HG03442 (cell line): Measurements from ENCODE around the gene CEACAM7.

Source experiments
- ATAC-seq: cut with Tn5 transposase; IDR thresholded peaks from one replicate; pipeline ENCODE4 v1.9.1; 2021; ENCODE audit warnings: mild to moderate bottlenecking, moderate library complexity; ENCODE audit not compliant: unreplicated experiment

The CEACAM7 gene

DNA sequence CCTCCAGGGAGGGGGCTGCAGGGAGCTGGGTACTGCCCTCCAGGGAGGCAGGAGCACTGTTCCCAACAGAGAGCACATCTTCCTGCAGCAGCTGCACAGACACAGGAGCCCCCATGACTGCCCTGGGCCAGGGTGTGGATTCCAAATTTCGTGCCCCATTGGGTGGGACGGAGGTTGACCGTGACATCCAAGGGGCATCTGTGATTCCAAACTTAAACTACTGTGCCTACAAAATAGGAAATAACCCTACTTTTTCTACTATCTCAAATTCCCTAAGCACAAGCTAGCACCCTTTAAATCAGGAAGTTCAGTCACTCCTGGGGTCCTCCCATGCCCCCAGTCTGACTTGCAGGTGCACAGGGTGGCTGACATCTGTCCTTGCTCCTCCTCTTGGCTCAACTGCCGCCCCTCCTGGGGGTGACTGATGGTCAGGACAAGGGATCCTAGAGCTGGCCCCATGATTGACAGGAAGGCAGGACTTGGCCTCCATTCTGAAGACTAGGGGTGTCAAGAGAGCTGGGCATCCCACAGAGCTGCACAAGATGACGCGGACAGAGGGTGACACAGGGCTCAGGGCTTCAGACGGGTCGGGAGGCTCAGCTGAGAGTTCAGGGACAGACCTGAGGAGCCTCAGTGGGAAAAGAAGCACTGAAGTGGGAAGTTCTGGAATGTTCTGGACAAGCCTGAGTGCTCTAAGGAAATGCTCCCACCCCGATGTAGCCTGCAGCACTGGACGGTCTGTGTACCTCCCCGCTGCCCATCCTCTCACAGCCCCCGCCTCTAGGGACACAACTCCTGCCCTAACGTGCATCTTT is 12.5 kb upstream of the CEACAM7 start:
- ATAC-seq, result no peak

DNA sequence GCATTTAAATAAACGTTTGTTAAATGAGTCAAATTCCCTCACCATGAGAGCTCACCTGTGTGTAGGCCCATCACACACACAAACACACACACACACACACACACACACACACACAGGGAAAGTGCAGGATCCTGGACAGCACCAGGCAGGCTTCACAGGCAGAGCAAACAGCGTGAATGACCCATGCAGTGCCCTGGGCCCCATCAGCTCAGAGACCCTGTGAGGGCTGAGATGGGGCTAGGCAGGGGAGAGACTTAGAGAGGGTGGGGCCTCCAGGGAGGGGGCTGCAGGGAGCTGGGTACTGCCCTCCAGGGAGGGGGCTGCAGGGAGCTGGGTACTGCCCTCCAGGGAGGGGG is 11.9 kb upstream of the CEACAM7 start:
- no peak for ATAC-seq

DNA sequence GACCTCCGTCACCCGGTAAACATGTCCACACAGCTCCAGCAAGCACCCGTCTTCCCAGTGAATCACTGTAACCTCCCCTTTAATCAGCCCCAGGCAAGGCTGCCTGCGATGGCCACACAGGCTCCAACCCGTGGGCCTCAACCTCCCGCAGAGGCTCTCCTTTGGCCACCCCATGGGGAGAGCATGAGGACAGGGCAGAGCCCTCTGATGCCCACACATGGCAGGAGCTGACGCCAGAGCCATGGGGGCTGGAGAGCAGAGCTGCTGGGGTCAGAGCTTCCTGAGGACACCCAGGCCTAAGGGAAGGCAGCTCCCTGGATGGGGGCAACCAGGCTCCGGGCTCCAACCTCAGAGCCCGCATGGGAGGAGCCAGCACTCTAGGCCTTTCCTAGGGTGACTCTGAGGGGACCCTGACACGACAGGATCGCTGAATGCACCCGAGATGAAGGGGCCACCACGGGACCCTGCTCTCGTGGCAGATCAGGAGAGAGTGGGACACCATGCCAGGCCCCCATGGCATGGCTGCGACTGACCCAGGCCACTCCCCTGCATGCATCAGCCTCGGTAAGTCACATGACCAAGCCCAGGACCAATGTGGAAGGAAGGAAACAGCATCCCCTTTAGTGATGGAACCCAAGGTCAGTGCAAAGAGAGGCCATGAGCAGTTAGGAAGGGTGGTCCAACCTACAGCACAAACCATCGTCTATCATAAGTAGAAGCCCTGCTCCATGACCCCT is 11.3 kb upstream of the CEACAM7 start:
- no peak for ATAC-seq

DNA sequence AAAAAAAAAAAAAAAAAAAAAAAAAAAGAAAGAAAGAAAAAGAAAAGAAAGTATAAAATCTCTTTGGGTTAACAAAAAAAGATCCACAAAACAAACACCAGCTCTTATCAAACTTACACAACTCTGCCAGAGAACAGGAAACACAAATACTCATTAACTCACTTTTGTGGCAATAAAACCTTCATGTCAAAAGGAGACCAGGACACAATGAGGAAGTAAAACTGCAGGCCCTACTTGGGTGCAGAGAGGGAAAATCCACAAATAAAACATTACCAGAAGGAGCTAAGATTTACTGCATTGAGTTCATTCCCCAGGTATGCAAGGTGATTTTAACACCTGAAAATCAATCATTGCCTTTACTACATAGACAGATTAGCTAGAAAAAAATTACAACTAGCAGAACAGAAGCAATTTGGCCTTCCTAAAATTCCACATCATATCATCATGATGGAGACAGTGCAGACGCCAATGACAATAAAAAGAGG is 10.7 kb upstream of the CEACAM7 start:
- no peak for ATAC-seq

DNA sequence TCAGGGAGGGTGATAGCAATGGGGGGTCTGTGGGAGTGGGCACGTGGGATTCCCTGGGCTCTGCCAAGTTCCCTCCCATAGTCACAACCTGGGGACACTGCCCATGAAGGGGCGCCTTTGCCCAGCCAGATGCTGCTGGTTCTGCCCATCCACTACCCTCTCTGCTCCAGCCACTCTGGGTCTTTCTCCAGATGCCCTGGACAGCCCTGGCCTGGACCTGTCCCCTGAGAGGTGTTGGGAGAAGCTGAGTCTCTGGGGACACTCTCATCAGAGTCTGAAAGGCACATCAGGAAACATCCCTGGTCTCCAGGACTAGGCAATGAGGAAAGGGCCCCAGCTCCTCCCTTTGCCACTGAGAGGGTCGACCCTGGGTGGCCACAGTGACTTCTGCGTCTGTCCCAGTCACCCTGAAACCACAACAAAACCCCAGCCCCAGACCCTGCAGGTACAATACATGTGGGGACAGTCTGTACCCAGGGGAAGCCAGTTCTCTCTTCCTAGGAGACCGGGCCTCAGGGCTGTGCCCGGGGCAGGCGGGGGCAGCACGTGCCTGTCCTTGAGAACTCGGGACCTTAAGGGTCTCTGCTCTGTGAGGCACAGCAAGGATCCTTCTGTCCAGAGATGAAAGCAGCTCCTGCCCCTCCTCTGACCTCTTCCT is 9.3 kb upstream of the CEACAM7 start:
- no peak for ATAC-seq

- no peak for ATAC-seq
These were observed 8.5 kb upstream of the CEACAM7 start for GRCh38 chr19:41696402-41697197.

DNA sequence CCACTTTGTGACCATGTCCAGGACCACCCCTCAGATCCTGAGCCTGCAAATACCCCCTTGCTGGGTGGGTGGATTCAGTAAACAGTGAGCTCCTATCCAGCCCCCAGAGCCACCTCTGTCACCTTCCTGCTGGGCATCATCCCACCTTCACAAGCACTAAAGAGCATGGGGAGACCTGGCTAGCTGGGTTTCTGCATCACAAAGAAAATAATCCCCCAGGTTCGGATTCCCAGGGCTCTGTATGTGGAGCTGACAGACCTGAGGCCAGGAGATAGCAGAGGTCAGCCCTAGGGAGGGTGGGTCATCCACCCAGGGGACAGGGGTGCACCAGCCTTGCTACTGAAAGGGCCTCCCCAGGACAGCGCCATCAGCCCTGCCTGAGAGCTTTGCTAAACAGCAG is 7.7 kb upstream of the CEACAM7 start:
- ATAC-seq, result no peak

- no peak for ATAC-seq
These were observed 7.0 kb upstream of the CEACAM7 start for GRCh38 chr19:41694831-41695635.

GRCh38 chr19:41694196-41694595 is 6.1 kb upstream of the CEACAM7 start:
- ATAC-seq, result no peak

DNA sequence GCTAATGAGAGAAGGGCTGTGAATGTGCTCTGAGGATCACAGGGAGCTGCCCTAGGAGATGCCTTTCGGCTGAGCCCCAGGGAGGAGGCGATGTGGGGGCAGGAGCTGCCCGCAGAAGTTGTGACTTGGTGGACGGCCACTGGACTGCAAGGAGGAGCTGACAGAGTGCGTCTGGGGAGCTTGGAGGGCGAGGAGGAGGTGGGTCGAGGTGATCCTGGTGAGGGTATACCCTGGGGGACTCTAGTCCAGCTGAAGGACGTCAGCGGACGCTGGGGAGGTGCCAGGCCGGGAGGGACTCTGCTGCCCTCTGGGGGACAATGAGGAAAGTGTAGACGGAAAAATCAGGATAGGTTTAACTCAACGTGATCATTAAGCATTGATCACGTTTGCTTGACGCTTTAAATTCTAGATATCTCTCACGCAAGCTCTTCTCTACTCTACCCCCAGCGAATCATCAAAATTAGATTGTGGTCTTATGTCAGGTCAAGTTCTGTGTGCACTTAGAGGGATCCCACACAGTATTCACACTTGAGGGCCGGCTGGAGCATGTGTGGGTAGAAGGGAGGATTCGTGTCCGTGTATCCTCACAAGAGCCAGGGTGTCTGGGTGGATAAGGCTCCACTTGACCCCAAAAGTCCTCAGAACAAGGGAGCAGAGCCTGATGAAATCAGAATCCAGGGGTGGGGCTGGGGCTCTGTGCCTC is 3.3 kb upstream of the CEACAM7 start:
- no peak for ATAC-seq

DNA sequence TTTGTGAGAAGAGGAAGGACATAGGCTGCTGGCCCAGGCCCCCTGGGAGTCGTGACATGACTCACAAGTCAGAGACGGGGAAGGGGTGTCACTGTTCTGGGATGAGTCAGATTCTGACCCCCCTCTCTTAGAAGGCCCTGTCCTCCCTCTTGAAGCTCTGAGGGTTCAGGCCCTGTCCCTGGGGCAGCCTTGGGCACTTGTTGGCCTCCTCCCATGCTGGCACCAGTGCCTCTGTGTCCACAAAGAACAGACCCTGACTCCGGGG is 2.7 kb upstream of the CEACAM7 start:
- ATAC-seq, result no peak

DNA sequence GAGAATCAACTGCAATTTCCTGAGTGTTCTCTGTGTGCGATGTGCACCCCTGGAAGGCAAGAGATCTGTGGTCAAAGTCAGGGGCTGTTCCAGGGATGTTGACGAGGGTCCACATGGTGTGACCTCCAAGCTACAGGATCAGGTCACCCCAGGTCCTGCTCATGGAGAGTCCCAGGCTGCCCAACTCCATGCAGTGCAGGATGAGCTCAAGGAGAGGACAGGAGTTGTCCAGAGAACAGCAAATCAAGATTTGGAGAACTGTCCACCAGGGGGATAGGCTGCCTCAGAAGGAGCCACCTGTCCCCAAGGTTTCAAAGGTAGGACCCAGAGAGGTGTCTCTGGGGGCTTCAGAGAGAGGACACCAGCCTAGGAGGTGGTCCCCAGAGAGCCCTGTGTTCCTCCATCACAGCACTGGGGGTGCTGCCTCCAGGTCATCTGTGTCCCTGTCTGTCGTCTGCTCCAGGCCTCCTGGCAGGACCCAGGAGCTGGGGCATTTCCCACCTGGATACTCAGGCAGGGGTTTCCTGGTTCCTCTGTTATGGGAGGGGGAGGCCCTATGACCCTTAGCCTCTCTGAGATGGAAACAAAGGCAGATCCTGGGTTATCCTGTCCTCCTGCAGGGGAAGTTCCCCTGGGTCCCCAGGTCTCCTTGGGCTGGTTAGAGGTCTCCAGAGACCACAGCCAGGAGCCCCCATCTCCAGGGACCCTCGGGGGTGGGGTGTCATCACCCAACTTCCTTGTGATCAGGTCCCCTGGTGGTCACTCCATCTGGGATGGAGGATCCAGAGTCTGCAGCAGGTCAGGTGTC is 2.1 kb upstream of the CEACAM7 start:
- ATAC-seq, result no peak

DNA sequence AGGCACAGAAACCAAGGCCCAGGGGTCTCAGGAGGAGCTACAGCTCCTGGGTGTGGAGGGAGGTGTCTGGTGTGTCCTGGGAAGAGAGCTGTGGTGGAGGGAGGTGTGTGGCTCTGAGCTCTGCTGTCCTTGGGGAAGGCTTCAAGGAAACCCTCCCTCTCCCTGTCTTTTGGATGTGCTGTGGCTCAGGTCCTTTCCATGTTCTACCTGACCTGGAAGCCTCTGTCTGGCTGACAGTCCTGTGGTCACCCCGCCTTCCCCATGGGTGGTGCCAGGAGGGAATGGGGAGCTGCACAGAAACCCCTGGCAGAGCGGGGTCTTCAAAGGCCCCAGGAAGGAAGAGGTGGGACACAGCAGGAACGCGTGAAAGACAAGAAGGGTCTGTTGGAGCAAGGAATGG is 617 bp upstream of the CEACAM7 start:
- ATAC-seq, result no peak

DNA sequence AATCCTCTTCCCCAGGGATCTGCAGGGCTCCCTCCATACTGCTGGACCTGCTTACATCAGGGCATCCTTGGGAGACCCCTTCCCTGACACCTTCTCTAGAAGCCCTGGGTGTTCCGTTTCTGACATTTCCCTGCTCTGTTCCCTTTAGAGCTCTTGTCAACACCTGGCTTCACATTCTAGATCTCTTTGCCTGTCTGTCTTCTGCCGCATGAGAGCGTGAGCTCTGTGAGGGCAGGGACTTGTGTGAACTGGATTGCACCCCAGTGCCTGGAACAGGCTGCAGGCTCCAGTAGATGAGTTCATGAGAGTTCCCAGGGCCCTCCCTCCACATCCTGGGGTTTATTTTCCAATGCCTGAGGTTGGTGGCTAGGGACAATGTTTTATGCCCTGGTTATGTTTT is 651 bp downstream of the CEACAM7 start:
- no peak for ATAC-seq

- ATAC-seq, result no peak
These were observed 5.6 kb downstream of the CEACAM7 start for GRCh38 chr19:41682437-41682836.

- ATAC-seq, result no peak
These were observed 16.6 kb downstream of the CEACAM7 start for GRCh38 chr19:41671486-41671885.

GRCh38 chr19:41670755-41671154 is 17.3 kb downstream of the CEACAM7 start:
- ATAC-seq, result no peak

DNA sequence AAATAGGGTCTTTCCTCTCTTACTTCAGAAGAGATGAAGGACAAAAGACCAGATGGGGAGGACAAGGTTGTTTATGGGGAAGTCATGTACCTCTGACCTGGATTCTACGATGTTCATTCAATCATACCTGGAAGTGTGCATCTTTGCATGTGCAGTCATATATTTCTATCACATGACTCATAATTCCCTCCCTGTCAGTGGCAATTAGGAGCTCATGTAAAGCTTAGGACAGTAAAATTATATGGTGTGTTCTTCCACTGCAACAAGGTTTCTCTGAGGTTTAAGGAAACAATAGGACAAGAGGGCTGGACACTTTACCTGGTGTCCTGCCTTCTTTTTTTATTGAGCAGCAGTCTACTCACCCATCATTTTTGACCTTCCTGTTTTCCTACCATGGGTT is 19.8 kb downstream of the CEACAM7 start:
- ATAC-seq, result no peak

- ATAC-seq, result no peak
These were observed 22.0 kb downstream of the CEACAM7 start for GRCh38 chr19:41666075-41666474.
